ENCODE data around the gene TMED9.

DNA sequence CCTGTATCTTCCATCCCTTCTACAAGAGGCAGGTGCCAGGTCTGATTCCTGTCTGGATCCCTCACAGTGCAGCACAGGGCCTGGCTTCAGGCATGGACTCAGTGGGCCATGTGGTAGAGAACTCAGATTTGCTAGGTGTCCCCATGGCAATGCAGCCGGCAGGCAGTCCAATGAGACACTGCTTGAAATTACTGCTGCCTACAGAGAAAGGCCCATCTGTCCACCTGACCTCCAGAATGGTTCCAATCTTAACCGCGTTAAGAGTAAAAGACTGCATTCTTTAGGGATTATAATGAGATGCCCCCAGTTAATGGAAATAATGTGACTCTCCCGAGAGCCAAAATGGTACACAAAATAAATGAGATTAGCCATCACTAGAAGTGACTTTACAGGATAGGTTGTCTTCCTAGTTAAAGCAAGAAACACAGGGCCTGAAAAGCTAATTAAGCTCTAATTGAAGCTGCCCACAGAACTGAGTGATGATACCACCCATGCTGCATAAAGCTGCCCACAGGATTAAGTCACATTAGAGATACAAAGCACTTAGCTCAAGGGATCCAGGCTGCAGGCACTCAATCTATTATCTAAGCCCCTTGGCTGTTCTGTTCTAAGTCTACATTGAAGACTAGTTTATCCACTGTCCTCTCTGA, 49.1 kb upstream of the TMED9 start:
- no peak for TF ChIP-seq ZFX (IDR thresholded peaks at IDR 0.05; ENCODE audit: borderline replicate concordance)
- TF ChIP-seq, protein P1, sequence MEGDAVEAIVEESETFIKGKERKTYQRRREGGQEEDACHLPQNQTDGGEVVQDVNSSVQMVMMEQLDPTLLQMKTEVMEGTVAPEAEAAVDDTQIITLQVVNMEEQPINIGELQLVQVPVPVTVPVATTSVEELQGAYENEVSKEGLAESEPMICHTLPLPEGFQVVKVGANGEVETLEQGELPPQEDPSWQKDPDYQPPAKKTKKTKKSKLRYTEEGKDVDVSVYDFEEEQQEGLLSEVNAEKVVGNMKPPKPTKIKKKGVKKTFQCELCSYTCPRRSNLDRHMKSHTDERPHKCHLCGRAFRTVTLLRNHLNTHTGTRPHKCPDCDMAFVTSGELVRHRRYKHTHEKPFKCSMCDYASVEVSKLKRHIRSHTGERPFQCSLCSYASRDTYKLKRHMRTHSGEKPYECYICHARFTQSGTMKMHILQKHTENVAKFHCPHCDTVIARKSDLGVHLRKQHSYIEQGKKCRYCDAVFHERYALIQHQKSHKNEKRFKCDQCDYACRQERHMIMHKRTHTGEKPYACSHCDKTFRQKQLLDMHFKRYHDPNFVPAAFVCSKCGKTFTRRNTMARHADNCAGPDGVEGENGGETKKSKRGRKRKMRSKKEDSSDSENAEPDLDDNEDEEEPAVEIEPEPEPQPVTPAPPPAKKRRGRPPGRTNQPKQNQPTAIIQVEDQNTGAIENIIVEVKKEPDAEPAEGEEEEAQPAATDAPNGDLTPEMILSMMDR (IDR thresholded peaks at IDR 0.05), result no peak

Data from 22Rv1 (cell line).